Fibroblast of skin of left quadriceps (primary cell): ENCODE results near the gene PABPC1L.
A peak's percentile ranks its signal among the peaks of the same experiment; 100 is the strongest.

Experiments
- DNase-seq, 2 experiments: peaks; one replicate each; pipeline ENCODE4 v3.0.0-alpha.2; 2013; ENCODE audit warnings: low read depth in 2 of 2

PABPC1L gene

DNA sequence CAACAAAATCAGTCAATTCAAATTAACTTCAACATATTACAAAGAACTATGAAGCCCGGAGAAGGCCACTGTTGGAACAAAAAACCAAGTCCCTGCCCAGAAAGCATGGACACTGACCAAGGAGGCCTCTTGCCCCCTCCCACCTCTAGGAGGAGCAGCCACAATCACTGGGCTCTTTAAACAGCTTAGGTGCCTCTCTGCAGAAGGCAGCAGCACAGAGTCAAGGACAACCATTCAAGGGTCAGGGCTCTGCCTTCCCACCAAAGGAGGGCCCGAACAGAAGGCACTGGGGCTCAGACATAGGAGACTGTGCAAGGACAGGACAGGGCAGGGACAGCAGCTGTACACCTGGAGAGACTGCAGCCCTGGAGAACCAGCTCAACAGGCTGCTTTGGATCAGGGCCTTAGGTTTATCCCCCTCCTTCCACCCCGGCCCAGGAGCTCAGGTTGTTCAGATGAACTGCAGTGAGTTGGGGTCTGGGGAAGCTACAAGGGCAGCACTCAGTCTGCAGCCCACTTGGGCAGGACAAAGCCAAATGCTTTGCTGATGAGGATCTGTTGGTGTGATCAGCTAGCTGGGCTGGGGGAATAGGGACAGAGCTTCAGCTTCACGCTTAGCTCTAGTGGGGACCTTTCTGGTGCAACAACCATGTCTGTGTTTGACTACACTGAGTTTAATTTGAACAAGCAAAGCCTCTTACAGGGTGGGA lies 32.6 kb downstream of the PABPC1L start:
- no peak for DNase-seq

DNA sequence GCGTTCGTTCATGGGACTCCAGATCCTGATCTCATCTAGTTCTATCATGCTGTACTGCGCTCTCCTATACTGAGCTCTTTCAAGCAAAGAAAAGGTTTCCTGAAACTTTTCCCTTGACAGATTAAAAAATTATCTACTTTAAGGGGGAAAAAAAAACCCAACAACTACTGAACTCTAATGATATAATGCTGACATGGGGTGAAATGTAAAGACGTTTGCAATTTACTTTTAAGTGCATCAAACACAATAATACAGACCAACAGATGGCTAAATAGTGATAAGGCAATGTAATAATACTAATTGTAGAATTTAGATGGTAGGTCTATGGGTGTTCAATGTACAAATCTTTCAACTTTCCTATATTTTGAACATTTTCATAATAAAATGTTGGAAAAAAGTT lies 34.0 kb downstream of the PABPC1L start:
- no peak for DNase-seq

DNA sequence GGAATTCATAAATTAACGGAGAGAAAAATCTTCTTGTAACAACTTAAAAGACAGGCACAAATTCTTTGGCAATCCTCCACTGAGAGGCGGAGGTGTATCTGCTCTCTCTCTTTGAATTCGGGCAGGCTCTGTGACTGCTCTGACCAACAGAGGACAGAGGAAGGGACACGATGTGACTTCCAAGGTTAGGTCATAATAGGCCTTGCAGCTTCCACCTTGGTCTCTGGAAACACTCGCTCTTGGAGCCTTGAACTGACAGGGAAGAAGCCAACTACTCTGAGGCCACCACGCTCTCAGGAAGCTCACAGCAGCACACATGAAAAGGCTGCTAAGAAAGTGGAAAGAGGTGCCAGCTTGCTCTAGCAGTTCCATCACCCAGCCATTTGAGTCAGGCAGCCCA lies 35.4 kb downstream of the PABPC1L start:
- DNase-seq: no peak

DNA sequence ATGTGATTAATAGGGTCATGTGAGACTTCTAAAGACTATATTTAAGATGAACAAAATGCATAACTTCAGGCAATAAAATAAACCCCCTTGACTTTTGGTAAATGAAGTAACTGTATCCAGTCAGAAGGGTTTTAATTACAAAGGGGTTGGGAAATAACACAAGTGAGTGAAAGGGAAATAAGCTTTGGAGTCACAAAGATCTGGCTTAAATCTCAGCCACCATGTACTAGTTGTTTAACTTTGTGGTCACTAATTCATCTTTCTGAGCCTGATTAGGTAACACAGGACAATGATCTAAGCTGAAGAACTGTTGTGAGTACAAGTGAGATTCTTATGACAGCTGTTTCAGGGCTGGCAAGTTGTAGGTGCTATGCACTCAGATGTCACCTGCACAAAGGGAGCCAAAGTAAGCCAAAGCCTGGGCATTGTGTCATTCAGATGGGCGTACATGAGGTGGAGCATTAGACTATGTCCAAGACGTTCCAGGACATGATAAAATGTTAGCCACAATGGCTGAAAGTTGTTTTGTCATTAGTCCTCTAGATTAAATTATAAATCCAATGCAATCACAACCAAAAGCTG lies 36.5 kb downstream of the PABPC1L start:
- DNase-seq: no peak

DNA sequence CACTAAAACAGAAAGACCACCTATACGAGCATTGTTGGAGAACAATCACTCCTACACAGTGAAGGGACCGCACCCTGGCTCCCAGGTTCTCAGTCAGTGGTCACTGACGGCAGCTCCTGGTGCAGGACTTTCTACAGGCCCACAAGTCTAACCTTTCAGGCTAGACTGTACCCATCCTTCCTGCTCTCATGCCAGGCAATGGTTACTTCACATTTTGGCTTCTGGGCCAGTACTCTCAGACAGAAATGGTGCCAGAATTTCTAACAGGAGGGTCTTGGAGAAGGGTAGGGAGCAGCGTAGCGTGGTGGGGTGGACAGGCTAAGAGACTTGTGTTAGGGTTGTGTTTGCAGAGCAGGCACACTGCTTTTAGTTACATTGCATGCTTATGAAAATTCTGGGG lies 38.2 kb downstream of the PABPC1L start:
- no peak for DNase-seq

DNA sequence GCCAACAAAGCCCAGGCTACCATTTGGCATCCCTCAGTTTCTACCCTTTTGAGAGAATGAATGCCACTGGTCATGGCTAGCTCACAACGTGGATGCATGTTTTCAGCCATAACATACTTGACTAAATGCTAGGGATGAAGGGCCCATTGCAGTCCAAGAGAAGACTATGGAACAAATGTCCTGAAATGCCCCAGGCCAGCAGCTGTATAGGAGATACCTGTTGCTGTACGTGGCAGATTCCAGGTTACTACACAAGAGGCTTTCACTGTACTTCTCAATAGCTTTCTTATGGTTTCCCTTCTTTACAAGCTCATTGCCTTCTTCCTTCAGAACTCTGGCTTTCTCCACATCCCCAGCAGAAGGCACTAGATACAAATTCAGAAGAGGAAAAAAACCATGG lies 38.7 kb downstream of the PABPC1L start:
- DNase-seq: no peak

DNA sequence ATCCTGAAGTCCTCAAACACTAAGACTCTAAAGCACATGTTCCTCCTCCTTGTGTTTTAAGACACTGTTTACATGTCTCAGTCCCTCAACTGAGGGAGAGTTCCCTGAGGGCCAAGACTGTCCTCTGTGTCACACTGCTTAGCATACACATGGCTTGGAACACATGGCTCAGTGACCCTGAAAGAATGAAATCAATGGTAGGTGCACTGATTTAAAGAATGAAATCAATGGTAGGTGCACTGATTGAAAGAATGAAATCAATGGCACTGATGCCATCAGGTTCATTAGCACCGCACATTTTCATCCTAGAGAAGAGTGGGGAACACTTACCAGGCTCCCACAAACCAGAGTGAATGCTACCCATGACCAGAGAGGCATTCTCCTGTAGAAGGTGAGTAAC lies 40.5 kb downstream of the PABPC1L start:
- DNase-seq: no peak

DNA sequence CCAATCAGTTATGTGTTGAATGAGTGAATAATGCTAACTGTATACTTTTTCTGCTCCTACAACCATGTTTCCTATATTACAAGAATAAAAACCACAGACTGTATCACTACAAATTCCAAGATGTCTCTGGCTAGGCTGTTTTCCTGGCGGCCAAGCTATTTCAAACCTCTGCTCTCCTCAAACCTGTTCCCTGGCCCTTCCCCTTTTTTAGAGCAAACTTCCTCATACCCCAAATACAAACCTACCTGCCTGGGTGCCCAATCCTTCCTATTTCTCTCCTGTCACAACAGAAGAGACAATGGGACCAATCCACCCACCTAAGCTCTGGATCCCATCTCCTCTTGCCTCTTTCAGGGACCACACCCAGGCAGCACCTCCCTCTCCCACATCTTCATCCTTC lies 42.9 kb downstream of the PABPC1L start:
- DNase-seq: no peak

DNA sequence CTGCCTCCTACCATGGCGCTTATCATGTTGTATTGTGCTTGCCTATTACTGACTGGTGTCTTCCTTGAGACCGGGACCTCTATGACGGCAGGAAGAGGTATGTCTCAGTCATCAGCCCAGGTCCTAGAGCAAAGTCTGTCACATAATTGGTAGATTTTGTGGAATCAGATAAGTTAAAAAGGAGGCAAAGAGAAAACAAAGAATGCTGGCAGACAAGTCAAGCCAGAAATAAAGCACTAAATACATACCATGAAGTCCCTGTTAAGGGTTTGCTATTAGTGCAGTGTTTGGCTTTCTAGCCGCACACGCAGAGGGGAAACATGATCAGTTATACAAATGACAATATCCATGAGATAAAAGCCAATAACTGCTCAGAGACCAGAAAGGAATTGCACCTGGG lies 44.4 kb downstream of the PABPC1L start:
- DNase-seq: no peak

DNA sequence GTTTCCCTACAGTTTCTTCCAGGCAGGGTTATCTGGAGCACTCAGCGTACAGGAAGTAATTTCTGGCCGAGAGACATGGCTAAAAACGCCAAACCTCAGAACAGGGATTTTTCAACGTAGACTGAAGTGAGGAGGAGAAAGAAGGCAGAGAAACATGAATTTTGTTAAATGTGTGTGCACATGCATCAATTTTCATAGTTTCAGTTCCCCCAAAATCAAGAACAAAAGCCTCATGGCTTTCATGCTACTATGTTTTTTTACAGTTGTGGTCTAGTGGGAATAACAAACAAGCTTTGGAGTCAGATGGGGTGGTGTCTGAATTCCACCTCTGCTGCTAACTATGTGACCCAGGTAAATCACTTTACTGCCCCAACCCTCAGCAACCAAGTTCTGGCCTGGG lies 45.4 kb downstream of the PABPC1L start:
- no peak for DNase-seq

DNA sequence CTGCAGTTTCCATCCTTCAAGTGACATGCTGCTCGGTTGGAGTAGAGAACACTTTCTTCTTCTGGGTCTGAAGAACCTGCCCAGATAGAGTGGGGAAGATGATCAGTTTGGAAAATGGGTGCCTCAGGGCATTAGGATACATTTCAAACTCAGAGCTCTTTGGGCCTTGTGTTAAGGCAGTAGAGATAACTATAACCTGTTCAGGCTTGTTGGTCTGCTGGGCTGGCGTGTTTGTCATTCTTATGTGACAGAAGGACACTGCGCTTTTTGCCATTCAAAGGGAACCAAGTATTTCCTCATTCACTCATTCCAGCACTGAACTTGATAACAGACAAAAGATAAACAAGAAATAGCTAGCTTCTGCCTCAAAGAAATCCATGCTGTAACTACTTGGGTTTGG lies 46.5 kb downstream of the PABPC1L start:
- DNase-seq: no peak

DNA sequence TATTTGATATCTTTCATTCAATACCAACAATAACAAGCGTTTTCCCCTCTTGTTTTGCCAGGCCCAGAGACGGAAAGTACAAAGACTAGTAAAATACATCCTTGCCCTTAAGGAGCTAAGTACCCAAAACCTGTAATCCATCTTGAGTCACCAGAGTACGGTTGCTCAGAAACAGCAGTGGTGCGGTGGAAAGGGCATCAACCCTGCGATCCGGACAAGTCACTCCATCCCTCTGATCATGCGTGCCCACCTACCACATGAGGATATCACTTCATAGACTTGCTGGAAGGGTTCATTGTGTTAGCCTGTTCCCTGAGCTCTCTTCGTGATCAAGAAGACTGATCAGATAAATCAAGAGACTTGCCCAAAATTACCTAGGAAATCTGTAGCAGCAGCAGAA lies 48.4 kb downstream of the PABPC1L start:
- no peak for DNase-seq

DNA sequence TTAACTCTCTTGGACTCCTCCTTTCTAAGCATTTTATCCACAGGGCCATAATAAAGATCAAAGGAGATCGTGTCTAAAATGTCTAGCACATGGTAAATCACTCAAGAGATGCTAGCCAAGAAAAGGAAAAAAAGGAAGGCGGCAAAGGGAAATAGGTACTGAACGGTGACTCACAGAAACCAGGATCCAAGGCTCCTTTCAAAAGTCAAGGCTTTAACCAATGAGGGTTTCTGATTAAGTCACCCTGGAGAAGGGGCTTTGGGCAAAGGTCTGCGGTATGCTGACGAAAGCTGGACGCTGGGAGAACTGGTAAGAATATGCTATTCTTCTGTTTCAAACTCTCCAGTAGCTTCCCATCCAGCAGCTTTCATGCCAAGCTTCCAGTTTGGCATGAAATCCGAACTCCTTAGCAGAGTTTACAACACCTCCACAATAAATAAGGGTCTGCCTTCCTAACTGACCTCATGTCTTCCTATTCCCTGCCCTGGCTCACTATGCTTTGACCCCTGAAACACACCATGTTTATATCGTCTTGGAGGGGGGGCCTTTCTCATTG lies 49.3 kb downstream of the PABPC1L start:
- no peak for DNase-seq

DNA sequence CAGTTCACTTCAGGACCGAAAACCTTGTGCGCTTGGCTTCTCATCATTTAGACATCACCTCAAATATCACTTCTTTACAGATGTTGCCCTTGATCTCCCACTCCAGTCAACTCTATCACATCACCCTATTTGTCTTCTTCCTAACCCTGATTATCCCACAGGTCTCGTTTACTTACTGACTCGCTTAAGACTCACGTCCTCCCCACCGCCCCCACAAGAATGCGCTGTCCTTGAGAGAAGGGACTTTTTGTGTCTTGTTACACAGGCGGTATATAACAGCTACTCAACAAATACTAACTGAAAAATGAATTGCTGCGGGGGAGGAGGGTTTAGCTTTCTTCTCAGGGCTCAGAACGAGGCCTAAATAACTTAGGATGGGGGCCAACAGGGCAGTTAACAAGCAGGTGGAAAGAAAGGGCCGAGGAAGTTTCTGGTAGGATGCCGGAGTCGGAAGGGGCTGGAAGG lies 49.8 kb downstream of the PABPC1L start:
- peak in 1 of 2 experiments; percentile 11 for DNase-seq

DNA sequence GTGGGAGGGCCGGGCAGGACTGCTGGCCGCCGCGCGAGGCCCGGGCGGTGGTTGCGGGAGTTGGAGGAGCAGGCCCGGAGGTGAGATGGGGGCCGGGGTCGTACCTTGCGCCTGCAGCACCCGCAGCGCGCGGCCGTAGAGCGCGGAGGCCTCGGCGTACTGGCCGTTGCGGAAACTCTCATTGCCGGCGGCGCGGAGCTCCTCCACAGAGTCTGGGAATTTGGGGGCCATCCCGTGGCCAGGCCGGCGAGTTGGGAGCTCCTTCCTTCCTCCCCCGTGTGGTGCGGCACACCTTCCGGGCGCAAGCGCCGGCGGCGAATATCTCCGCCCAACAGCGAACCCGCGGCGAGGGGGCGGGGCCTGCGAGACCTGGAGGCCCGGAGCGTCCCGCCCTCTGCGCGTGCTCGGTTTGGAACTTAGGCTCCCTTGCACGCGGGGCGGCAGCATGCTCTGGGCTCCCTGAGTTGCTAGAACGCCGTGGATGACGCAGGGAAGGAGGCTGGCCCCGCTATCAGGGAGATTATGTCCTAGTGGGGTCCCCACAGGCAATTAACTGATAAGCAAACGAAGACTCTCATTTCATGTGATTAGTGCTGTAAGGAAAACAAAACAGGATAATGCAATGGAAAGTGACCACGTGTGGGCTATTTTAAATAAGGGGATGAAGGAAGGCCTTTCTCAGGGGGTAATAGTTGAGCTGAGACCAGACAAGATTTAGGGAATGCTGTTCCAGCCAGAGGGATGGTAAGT lies 50.4 kb downstream of the PABPC1L start, which contains the start of gene TOMM34:
Gene TOMM34 (minus strand): TSS at position 295 of the 750 bp plus-strand sequence. CDS start 64 bp downstream, at position 231.
- DNase-seq: peak; percentile 61 to 77

DNA sequence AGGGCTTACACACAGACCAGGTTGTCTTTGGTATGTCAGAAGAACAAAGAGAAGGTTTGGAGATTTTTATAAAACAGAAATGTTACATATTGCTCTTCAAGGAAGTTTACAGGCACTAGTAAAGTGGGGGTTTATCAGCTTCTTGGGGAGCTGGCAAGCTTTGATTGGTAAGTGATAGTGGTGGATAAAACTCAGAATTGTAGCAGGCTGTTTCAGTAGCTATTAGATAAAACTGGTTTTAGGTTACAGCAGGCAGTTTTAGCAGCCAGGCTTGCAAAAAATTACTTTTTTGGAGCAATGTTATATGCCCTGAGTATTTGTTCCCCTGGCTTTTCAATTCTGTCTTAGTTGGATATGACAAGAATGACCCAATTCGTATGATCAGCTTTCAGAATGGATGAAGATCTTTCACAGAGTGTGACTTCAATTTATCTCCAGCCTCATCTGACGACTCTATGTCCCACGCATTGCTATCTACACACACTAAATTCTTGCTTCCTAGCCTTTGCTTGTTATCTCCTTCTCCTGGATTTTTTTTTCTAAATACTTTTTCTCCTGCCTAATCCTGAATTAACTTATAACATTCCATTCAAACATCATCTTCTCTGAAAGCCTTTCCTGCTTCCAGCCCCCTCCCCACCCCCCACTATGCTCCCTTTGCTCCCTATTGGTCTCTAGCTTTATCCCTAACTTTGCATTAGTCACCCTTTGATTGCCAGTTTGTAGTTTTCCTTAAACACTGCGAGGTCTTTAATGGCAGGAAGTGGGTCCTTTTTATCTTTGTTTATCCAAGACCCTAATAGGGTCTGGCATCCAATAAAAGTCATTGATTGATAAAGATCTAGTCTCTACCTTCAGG lies 51.4 kb downstream of the PABPC1L start:
- DNase-seq: no peak

DNA sequence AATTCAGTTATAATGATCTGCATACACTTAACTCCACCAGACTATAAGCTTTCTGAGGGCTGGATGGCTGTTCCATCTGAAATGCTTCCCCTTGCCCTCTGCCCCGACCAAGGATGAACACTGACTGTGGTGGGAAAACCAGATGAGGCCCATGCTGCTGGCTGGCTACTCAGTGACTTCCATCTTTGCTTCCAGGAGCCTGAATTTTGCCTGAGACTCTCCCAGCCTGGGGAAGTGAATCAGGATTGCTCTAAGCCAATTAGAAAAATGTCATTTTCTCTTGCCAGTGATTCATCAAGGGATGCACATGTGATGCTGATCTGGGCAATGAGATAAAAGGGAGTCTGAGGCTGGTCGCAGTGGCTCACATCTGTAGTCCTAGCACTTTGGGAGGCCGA lies 52.0 kb downstream of the PABPC1L start:
- DNase-seq: peak in 1 of 2 experiments; percentile 18

DNA sequence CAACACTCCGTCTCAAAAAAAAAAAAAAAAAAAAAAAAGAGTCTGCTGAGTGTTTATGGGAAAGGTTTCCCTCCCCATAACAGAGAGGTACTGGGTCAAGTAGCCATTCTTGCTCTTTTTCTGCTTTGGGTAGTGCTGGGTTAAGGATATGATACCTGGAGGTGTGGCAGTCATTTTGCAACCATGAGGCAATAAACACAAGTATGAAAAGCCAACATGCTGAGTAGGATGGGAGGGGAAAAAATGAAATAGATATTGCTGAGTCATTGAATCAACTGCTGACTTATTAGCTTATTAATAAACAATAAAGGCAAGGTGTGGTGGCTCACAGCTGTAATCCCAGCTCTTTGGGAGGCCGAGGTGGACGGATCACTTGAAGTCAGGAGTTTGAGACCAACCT lies 52.6 kb downstream of the PABPC1L start:
- no peak for DNase-seq

DNA sequence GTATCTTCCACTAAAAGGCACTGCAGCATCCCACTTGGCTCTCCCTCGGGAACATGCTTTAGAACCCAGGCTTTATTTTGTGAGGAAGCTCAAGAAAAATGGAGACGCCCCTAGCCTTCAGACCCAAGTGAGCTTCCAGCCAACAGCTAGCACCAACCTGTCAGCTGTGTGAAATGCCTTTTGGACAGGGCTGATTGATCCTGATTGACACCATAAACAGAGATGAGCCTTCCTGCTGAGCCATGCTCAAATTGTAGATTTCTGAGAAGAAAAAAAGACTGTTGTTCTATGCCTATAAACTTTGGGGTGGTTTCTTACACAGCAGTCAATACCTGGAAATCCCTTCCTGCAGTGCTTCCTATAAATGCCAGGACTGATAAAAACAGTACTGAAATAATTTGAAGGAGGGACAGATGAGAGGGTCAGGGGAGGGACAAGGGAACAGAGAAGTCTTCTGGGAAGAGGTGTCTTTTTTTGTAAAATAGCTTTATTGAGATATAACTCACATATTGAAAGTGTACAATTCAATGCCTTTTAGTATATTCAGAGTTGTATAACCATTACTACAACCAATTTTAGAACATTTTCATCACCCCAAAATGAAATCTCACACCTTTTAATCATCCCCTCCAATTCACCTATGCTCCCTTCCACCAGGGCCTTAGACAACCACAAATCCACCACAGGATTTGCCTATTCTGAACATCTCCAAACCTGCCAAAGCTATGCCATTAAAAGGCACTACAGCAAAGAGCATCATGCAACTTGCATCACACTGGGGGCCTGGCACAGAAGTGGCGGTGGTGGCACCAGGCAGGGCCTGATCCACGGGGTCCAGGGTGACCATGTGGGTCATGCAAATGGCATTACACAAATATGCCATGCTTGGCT lies 53.7 kb downstream of the PABPC1L start:
- no peak for DNase-seq

DNA sequence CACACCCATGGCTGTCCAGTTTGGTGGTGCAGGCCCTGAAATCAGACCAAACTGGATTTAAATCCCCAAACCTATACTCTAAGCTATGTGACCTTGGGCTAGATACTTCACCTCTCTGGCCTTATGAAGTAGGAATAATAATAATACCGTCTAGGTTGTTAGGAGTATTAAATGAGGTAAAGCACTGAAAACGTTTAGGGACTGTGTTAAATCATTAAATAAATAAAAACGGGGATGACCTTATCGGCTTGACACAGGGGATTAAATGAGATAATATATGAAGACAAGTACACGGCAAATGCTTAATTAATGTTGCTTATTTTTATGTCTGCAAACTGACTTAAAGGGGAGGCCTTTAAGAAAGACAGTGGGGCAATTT lies 55.8 kb downstream of the PABPC1L start:
- DNase-seq: no peak
